CD1c-positive myeloid dendritic cell (primary cell): ENCODE results near the gene WBP1.
"Not testable (repeated sequence)": the region's sequence is repeated elsewhere in the genome, so short reads cannot be mapped to it uniquely, and the experiment has no call there.

ENCODE experiments used
- DNase-seq: peaks from one replicate; pipeline ENCODE4 v3.0.0-alpha.2; 2016; ENCODE audit errors: extremely low spot score

WBP1 gene

DNA sequence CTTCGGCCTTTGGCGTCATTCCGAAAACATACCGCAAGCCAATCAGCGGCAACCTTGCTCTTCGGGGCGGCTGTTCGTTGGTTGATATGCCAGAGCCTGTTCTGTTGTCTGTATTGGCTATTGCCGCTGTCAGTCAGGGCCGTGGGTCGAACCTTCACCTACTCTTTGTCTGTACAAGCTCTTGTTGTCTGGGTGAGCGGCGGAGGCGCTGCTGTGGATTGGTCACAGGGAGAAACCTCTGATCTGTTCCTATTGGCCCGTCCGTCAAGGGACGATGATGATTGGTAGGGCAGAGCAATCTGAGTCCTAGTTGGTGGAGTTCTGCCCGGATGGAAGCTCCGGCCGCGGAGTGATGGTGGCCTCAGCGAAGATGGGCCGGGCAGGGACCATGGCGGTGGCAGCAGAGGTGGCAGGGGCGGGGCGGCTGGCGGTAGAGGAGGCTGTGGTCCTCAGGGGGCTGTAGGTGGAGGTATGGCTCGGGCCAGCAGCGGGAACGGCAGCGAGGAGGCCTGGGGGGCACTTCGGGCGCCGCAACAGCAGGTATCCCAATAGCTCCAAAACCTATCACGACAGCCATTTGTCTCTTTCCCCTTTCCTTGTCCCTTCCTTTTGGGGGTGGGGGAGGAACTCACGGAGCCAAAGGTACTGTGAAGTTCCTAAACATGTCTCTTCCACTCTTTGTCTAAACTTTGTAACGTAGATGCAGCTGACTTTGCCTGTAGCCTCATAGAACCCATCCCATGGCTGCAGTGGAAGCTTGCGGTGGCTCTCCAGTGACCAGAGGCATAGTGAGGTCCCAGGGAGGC is at the start of gene WBP1:
WBP1 (plus strand) TSS at position 307 of the 806 bp plus-strand sequence; CDS start at position 472, 165 bp downstream.
- DNase-seq: peak; percentile 100

DNA sequence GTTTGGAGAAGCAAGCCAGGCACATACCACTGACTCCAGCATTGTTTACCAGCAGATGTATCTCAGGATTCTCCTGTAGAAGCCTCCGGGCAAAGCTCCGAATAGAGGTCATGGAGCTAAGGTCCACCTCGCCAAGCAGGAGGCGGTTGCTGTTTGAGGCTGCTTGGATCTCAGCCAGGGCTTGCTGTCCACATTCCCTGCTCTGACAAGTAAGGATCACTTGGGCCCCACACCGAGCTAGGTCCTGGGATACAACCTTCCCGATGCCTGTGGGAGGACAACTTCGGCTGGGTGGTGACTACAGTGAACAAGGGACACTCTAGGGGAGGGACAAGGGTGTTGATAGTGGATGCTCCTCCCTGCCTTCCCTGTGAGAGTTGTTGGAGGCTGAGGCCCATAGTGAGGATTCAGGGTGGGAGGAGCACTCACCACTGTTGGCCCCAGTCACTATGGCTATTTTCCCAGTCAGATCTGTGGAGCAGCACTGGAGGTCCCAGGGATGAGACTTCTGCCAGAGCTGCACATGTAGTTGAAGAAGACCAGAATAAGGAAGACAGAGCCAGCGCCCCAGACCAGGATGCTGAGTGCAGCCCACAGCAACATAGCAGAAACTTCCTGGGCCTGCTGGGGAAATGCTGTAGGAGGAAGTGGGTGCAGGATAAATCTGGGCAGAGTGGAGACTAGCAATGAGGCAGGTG is 45.1 kb upstream of the WBP1 start:
- DNase-seq: peak; percentile 10

DNA sequence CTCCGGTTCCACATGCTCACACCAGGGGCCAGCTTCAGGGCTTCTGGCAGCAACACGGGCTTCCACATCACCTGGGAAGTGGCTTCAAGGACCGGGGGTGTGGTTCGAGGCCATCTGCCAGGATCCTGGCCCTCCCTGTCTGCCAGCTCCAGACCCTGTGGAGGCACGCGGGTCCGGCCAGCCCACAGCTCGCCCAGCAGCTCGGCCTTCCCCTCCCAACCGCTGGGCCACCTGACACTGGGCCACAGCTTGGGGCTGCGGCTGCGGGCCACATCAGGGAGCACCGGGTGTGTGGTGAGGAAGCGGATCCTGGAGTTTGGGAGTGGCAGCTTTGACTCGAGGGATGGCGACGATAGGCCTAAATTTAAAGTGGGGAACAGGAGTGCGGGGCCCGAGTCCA is 43.8 kb upstream of the WBP1 start:
- DNase-seq: no peak

DNA sequence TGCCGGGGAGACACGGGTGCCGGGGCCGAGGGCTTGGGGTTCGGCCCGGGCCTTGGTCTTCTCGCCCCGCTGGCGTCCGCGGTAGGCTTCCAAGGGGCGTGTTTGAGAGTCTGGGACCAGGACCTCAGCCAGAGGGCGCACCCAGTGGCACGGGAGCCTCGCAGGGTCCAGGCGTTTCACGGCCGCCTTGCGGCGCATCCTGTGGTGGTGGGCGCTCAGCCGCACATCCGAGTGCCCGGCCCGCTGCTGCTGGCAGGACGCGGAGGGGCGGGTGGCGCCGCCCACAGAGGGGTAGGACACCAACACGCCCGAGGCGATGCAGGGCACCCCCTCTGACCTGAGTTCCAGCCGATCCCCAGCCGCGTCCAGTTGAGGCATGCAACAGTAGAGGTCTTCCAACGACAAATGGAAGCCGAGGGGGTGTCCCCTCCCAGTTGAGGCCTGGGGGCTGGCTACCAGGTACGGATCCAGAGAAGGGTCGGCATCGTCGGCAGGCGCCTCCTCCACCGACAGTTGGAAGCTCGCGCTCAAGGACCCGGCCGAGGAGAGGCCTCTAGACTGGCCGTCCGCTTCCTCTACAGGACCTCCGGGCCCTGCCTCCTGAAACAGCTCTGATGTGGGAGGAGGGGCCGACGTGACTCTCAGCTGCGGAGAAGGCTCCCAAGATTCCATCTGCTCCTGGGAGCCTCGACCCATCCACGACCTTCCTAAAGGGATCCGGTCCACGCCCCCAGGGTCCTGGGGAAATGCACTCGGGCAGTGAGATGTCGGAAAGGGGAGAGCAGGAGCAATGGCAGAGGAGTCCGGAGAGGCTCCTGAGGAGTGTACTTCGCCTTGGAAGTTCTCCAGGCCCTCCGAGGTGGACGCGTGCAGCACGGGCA is 43.1 kb upstream of the WBP1 start:
- DNase-seq: peak; percentile 25

DNA sequence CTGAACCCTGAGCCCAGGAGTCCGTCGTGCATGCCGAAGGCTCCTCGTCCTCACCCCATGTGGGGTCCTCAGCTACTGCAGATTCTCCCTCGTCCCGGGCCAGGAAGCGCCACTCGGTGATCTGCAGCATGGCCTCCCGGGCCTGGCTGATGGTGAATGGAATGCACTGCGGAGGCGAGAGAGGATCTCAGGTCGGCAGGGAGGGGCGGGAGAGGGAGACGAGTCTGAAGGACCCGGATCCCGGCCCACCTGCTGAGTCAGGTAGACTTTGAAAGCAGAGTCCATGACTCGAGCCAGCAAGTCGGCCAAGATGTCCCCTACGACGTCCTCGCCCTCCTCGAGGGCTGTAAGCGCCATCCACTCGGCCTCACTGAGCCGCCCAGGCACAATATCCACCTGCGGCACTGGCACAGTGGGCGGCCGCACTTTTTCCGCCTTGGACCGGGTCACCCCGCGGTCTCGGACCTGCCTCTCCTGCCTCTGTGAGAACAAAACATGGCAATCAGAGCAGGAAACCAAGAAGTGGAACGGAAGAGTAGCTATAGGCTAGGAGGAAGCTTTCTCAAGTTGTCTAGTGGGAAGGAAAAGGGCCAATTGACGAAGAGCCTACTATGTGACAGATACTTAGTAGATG is 42.4 kb upstream of the WBP1 start:
- no peak for DNase-seq

DNA sequence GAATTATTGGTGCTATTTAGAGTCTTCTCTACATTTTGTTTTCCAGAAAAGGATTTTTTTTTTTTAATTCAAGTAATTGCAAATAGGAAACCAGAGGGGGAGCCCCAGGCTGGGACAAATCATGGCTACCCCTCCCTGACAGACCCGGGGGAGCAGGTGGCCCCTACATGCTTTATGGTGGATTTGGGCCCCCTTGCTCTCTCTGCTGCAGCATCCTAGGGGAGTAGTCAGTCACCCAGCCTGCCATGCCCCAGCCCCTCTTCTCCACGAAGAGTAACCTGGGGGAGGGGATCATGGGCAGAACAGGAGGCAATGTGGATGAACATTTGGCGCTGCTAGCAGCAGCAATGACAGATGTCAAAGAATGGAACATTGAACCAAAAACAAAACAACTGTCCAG is 41.5 kb upstream of the WBP1 start:
- DNase-seq: no peak

DNA sequence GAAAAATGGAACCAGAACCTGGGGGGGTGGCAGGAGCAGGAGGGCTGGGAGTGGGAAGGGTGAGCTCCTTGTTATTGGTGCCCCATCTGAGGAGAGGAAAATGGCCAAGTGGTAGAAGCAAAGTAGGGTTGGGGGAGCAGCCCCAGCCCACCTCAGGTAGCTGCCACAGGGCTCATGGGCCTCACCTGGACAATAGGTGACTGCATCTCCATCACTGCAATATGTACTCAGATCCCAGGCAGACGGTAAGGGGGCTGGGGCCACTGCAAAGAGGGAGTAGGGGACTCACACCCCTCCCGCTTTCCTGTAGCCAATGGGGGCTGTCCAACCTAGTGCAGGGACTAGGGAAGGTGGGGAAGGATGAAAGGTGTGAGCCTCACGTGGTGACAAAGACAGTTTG is 41.0 kb upstream of the WBP1 start:
- DNase-seq: no peak

DNA sequence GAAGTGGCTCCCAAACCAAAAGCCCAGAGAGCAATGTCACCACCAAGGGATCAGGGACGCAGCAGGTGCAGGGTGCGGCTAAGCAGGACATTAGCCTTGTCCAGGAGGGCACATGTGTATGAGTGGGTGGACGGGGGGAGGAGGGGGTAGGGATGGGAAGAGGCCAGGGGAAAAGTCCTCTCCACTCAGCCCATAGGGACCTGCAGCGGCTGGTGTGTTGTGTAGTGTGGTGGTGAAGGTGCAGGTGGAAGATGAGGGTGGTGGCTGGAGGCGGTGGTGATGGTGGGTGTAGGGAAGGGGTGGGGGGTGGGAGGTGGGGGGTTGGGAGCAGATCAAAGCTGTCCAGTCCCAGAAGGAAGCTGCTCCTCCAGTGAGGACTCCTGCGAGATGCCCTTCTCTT is 40.5 kb upstream of the WBP1 start:
- DNase-seq: no peak

DNA sequence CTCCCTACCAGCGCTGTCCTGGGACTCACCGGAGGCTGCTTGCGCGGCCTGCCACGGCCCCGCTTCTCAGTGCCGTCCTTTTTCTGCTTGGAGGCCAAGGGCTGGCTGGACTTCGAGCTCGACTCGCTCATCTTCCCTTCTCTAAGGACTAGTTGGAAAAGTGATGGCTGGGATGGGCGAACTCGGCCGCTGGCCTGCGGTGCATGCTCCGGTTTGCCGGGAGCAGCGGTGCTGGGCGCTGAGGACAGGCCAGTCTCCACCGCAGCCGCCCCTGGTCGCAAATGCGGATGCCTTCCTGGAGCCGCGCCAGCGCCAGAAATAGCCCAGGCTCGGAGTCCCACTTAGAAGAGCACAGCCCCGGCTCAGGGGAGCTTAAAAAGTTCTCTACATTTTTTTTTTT is 39.9 kb upstream of the WBP1 start:
- no peak for DNase-seq

DNA sequence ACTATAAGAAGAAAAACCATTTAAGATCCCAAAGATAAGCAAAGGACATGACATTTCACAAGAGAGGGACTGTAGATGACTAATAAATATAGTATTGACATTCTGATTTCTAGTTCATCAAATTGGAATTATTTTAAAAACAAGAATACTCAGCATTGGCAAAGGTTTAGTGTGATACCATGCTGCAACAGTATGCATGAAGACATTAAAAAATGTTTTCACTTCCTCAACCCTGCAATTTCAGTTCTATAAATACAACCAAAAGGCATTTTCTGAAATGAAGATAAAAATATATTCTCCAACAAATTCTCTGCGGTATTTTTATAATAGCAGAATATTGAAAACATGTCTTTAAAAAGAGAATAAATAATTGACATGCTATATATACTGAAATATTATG is 38.9 kb upstream of the WBP1 start:
- peak; percentile 57 for DNase-seq

DNA sequence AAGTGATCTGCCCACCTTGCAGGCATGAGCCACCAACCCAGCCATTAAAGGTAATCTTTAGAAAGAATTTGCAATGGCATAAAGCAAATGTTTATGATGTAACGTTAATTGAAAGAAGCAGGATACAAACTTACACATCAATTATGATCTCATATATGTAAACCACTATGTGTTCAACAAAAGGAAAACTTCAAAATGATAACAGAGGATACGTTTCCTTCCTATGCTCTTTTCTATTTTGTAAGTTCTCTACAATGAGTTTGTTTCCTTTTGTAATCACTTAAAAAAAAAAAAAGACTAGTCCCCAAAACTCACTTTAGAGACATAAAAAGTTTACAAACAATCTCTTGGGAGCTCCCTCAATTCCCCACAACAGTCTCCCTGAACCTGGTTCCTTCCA is 38.2 kb upstream of the WBP1 start:
- DNase-seq: no peak

DNA sequence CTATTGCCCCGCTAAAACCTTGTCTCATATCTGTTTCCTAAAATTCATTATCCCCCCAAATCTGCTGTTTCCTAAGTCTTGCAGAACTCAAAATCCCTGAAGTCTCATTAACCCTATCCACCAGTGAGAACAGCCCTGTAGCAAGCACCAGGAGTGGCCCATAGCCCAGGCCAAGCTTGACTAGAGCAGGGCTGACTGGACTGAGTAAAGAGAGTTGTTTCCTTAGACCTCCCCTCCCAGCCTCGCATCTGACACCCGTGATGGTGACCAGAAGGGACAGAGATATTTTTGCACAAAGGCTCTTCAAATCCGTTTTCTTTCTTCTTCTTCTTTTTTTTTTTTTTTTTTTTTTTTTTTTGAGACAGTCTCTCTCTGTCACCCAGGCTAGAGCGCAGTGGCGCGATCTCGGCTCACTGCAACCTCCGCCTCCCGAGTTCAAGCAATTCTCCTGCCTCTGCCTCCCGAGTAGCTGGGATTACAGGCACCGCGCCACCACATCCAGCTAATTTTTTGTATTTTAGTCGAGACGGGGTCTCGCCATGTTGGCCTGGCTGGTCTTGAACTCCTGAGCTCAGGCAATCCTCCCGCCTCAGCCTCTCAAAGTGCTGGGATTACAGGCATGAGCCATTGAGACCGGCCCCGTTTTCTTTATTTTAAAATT is 37.7 kb upstream of the WBP1 start:
- not testable (repeated sequence) for DNase-seq

DNA sequence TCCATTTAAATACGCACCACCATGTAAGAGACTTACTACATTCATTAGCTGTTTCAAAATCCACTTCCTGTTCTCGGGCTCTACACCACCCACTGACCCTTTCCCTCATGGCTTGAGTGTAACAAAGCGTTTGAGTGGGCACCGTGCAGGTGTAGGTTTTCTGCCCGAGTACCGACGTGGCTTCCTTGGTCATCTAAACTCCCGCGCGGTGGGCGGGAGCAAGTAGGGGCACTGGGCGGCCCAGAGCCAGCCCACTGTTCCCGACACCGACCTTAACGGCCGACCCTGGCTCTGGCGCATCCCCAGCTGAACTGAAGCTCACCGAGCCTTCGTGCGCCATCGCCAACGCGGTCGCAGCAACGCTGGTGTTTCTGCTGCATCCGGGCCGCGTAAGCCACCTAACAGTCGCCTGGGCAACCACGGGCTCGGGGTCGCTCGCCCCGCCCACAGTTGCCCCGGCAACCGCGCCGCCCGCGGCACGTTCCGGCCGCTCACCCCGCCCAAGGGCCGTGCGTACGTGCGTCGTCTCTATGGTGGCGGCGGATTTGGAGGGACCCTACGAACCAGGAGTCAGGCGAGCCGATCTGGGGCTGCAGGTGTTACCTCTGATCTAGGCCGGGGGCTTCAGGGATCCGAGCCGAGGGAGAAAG is 36.9 kb upstream of the WBP1 start, which contains the start of the genes C2orf81 and WDR54:
C2orf81 (minus strand) TSS at position 399 of the 650 bp plus-strand sequence; CDS start at position 340, 59 bp downstream.
WDR54 (plus strand) TSS at position 510 of the 650 bp plus-strand sequence. CDS start 424 bp downstream, outside the sequence.
- peak; percentile 91 for DNase-seq

DNA sequence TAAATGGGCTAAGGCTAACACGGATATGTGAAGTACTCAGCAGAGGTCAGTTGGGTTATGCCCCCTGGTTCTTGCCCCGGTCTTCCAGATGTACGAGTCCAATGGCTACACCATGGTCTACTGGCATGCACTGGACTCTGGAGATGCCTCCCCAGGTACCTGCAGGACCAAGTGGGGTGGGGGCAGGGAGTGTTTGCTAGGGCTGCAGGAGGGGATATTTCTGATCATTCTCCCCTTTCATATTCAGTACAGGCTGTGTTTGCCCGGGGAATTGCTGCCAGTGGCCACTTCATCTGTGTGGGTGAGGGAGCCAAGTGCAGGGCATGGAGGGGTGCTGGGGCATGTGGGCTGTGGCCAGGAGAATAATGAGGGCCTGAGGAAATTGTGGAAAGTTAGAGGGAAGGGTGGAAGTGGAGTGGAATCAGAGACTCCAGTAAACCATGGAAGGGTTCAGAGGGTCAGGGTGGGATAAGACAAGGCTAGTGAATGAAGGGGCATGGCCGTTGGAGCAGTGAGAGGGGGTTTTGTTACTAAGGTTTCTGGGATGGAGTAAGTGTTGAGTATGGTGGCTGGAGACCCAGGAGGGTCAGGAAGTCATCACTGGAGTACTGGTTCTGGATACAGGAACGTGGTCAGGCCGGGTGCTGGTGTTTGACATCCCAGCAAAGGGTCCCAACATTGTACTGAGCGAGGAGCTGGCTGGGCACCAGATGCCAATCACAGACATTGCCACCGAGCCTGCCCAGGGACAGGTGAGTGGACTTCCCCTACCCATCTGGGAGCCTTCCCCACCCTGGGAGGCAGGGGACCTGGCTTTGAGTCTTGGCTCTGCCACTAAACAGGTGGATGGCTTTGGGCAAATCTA is 34.8 kb upstream of the WBP1 start:
- no peak for DNase-seq

DNA sequence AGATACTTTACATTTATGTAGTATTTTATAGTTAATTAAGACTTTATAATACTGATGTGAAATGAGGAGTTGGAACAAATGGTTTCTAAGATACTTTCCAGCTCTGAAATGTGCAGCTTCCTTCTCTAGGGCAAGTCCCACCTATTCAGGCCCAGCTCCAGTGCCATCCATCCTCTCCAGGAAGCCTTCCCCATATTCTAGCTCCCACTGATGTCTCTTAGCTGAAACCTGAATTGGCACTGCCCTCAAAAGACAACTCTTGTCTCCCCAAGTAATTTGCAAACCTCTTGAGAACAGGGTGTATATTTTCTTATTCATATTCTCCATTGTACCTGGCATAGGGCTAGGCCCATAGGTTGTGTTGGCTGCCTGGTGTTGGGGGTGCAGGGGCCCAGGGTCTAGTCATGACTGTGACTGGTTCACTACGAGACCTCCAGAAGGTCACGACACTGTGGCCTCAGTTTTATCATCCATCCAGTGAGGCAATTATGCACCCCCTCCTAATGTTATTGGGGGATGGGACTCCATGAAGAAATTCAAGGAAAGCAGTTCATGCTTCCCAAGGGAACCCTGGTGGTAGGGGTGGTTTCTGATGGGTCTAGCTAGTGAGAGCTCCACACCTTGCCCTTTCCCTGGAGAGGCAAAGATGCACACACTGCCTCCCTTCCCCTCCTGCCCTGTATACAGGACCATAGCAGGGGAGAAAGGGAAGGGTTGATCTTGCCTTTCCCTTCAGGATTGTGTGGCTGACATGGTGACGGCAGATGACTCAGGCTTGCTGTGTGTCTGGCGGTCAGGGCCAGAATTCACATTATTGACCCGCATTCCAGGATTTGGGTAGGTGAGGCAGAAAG is 33.9 kb upstream of the WBP1 start:
- no peak for DNase-seq

DNA sequence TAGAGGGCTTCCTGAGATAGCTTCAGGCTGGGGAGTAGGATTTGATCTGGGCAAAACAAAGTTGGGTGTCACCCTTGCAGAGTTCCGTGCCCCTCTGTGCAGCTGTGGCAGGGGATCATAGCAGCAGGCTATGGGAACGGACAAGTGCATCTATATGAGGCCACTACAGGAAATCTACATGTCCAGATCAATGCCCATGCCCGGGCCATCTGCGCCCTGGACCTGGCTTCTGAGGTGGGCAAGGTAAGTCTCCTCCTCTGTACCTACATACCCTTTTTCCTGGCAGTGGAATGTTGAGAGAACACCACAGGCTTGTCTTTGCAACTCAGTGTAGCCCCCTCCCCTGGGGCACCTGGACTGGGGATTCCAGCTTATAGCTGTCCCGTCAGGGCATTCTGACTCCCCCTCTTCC is 33.2 kb upstream of the WBP1 start:
- DNase-seq: no peak

DNA sequence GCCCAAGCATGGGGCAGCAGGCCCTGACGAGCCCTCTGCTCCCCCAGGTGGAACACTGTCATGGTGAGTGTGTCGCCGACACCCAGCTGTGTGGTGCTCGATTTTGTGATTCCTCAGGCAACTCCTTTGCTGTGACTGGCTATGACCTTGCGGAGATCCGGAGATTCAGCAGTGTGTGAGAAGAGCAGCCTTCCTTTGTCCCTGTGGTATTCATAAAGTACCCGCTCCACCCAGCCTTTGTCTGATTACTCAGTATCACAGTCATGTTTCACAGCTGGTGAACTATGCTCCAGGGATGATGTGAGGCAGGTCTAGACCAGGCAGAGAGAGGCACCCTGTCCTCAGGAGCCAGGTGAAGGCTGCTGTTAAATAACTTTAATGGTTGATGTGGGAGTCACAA is 32.7 kb upstream of the WBP1 start:
- no peak for DNase-seq

DNA sequence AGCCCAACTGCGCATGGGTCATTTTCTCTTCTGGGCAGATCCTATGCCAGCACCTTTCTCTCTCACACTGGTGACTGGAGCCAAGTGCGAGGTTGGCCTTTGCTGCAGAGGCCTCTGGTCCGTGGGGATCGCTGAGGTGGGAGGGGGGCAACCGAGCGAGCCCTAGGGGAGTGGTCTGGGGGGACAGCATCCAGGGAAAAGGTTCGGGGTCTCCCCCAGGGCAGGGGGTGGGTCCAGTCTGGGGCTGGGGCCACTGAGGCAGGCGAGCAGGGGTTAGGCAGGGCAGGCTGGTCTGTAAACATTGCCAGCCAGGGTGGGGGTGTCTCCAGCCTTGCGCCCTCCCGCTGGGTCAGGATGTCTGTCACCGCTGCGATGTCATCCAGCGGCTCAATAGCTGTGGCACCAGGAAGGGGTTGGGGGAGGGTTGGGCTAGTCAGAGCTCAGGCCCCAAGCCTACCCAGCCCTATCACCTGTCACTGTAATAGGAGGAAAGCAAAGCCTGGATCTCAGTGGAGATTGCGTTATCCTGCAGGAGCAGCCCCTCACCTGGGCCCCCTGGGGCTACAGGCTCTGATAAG is 32.0 kb upstream of the WBP1 start:
- DNase-seq: no peak
